Measurements from ENCODE around the gene MEIOB.

MEIOB gene

GRCh38 chr16:1912215-1912543 is 40.2 kb upstream of the MEIOB start:
- no peak for TF ChIP-seq CTCF (IDR thresholded peaks at IDR 0.05; ENCODE audit: low read depth, low read length)
- no peak for DNase-seq (ENCODE audit: low read depth in 2 of 2)

DNA sequence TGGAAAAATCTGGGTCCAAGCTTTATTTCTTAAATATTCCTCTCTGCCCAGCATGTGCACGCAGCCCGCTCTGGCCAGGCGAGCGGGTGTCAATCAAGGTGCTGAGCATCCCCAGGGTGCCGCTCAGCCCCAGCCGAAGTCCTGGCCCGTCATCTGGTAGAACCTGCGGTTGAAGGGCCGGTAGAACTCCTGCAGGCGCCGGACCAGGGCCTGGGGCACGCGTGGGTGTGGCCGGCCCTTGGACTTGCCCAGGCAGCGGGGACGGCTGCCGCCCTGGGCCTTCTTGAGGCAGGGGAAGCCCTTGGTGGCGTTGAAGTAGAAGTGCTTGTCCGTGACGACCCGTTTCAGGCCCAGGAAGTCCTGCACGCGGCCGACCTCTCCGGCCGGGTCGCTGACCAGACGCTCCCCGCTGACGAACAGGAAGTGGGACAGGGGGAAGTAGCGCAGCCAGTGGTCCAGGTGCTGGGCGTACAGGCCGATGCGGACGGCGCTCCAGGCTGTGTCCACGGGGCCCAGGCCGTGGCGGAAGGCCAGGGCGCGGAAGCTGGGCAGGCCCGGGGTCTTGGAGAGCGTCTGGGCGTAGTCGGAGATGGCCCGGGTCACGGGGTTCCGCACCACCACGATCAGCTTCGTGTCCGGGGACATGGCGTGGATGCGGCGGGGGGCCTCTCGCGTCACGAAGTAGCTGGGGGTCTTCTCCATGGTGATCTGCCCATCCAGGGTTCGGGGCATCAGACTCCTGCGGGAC is 39.7 kb upstream of the MEIOB start:
- TF ChIP-seq CTCF (IDR thresholded peaks at IDR 0.05; ENCODE audit: low read depth, low read length) = no peak
- H3K4me3 ChIP-seq (replicated peaks in 1 of 2; ENCODE audit: low read depth in 2 of 2, low read length in 2 of 2) = no peak overlapping the region
- no peak for DNase-seq (ENCODE audit: low read depth in 2 of 2)

More at GRCh38 chr16:1912215-1912543, 40.2 kb upstream of the MEIOB start:
- H3K4me3 ChIP-seq (replicated peaks in 1 of 2; ENCODE audit: low read depth in 2 of 2, low read length in 2 of 2) = no peak overlapping the region

DNA sequence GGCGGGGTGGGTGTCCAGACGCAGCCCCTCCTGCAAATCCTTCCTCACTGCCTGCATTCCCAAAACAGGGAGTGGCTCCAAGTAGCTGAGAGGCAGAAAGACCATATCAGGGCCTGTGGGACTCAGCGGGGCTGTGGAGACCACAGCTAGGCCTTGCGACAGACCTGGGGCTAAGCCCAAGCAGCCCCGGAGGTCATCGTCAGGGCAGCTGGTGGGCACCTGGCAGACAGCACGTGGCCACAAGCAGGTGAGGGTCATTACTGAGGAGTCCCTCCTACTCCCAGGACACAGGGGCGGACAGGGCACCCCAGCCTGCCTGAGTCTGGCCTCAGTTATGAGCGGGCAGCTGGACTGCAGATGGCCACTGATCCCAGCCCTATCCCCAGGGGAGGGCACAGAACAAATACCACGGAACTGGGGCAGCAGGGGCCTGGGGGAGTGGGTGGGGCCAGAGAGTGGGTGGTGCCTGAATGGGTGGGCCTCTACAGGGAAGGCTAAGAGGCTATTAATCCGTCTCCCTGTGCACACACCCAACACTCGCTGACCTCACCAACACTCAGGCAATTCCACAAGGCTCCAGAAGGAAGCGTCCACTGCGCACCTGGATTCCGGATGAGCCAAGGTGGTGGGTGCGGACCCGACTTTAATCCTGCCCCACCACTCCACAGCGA is 37.7 kb upstream of the MEIOB start:
- H3K4me3 ChIP-seq (replicated peaks in 1 of 2; ENCODE audit: low read depth in 2 of 2, low read length in 2 of 2) = no peak overlapping the region
- no peak for DNase-seq (ENCODE audit: low read depth in 2 of 2)
- no peak for TF ChIP-seq CTCF (IDR thresholded peaks at IDR 0.05; ENCODE audit: low read depth, low read length)

DNA sequence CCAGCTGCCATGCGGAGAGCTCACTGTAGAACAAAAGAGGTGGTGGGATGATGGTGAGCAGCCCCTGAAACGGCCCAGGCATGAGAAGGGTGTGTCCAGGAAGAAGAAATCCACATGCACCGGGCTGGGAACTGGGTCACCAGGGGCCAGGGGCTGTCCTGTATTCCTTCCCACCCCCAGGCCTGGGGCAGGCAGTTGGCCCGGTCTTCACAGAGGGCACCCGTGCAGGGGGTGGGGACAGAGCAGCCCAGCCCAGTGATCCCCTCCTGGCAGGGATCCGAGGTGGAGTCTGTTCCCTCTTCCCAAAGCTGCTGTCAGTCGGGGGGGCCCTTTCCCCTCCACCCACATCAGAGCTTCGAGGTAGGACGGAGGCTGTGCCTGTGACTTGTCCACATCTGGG is 37.0 kb upstream of the MEIOB start:
- TF ChIP-seq CTCF (IDR thresholded peaks at IDR 0.05; ENCODE audit: low read depth, low read length) = no peak
- H3K4me3 ChIP-seq (replicated peaks in 1 of 2; ENCODE audit: low read depth in 2 of 2, low read length in 2 of 2) = no peak overlapping the region

DNA sequence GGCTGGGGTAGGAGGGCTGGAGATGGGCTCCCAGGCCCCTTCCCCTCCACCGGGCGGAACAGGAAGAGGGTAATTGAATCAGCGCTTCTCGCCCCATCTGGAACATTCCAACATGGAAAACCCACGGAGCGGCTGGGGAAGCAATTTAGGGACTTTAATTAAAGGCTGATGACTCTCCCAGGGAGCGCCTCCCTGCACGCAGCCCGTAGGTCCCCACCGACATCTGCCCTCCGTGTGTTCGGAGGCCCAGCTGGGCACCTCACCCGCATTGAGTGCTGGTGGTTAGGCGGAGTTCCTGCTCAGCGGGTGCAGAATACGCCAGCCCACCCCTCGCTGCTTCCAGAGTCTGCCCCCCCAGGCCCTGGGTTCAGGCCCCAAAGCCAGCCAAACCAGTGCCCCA is 36.2 kb upstream of the MEIOB start:
- TF ChIP-seq CTCF (IDR thresholded peaks at IDR 0.05; ENCODE audit: low read depth, low read length) = no peak
- H3K4me3 ChIP-seq (replicated peaks in 1 of 2; ENCODE audit: low read depth in 2 of 2, low read length in 2 of 2) = no peak overlapping the region
- no peak for DNase-seq (ENCODE audit: low read depth in 2 of 2)

More for the DNA sequence above, 37.0 kb upstream of the MEIOB start:
- DNase-seq (ENCODE audit: low read depth in 2 of 2) = no peak

- no peak for DNase-seq (ENCODE audit: low read depth in 2 of 2)
- no peak for TF ChIP-seq CTCF (IDR thresholded peaks at IDR 0.05; ENCODE audit: low read depth, low read length)
- no peak overlapping the region for H3K4me3 ChIP-seq (replicated peaks in 1 of 2; ENCODE audit: low read depth in 2 of 2, low read length in 2 of 2)
These were observed 35.4 kb upstream of the MEIOB start for GRCh38 chr16:1907226-1907860.

Measured in cardiac fibroblast (primary cell).